Fibroblast of skin of right quadriceps (primary cell): ENCODE data around the gene KIAA1755.
A peak's percentile ranks its signal among the peaks of the same experiment; 100 is the strongest.
"Not testable (repeated sequence)": the region's sequence is repeated elsewhere in the genome, so short reads cannot be mapped to it uniquely, and the experiment has no call there.

Source experiments
- DNase-seq: peaks from one replicate; pipeline ENCODE4 v3.0.0-alpha.2; 2013

KIAA1755 gene

GRCh38 chr20:38262931-38263330 is 2.4 kb upstream of the KIAA1755 start:
- DNase-seq, result no peak

GRCh38 chr20:38261054-38261390 is 487 bp upstream of the KIAA1755 start:
- no peak for DNase-seq

GRCh38 chr20:38260025-38260377 is 534 bp downstream of the KIAA1755 start:
- no peak for DNase-seq

GRCh38 chr20:38258545-38259215 is 1.9 kb downstream of the KIAA1755 start:
- no peak for DNase-seq

- DNase-seq, result no peak
Measured at GRCh38 chr20:38256966-38257365, 3.6 kb downstream of the KIAA1755 start.

- DNase-seq, result no peak
Measured at GRCh38 chr20:38256021-38256420, 4.5 kb downstream of the KIAA1755 start.

GRCh38 chr20:38255393-38255792 is 5.1 kb downstream of the KIAA1755 start:
- DNase-seq, result peak; percentile 8

- not testable (repeated sequence) for DNase-seq
Measured at GRCh38 chr20:38254621-38255020, 5.9 kb downstream of the KIAA1755 start.

- no peak for DNase-seq
Measured at GRCh38 chr20:38253571-38253970, 7.0 kb downstream of the KIAA1755 start.

GRCh38 chr20:38252292-38253288 is 7.9 kb downstream of the KIAA1755 start:
- no peak for DNase-seq

GRCh38 chr20:38251441-38251840 is 9.1 kb downstream of the KIAA1755 start:
- not testable (repeated sequence) for DNase-seq

- DNase-seq, result no peak
Measured at GRCh38 chr20:38250609-38251008, 9.9 kb downstream of the KIAA1755 start.

- no peak for DNase-seq
Measured at GRCh38 chr20:38249536-38250310, 10.8 kb downstream of the KIAA1755 start.

GRCh38 chr20:38248133-38248532 is 12.4 kb downstream of the KIAA1755 start:
- no peak for DNase-seq

- not testable (repeated sequence) for DNase-seq
Measured at GRCh38 chr20:38247725-38248124, 12.8 kb downstream of the KIAA1755 start.

- no peak for DNase-seq
Measured at GRCh38 chr20:38247166-38247509, 13.4 kb downstream of the KIAA1755 start.

- peak; percentile 34 for DNase-seq
Measured at GRCh38 chr20:38246357-38247165, 14.0 kb downstream of the KIAA1755 start.

GRCh38 chr20:38245753-38246152 is 14.8 kb downstream of the KIAA1755 start:
- DNase-seq, result no peak

- no peak for DNase-seq
Measured at GRCh38 chr20:38243709-38244020, 16.9 kb downstream of the KIAA1755 start.

GRCh38 chr20:38242848-38243708 is 17.5 kb downstream of the KIAA1755 start:
- DNase-seq, result no peak

- DNase-seq, result no peak
Measured at GRCh38 chr20:38241201-38241600, 19.3 kb downstream of the KIAA1755 start.

- no peak for DNase-seq
Measured at GRCh38 chr20:38239441-38239840, 21.1 kb downstream of the KIAA1755 start.
